Stimulated activated CD4-positive, alpha-beta T cell treated with anti-CD3 and anti-CD28 coated beads, Interleukin-4, amount 100 ng/mL, for 4 hours (primary cell): ENCODE measurements around the gene DEFB115.
"Not testable (repeated sequence)": the region's sequence is repeated elsewhere in the genome, so short reads cannot be mapped to it uniquely, and the experiment has no call there.

ENCODE experiments used
- DNase-seq, 2 experiments: peaks; one replicate each; pipeline ENCODE4 v3.0.0-alpha.2; 2020

DEFB115 gene

GRCh38 chr20:31257364-31257763 is at the start of gene DEFB115:
TSS of gene DEFB115 (plus strand) at chr20:31257664. CDS start at chr20:31257664, 0 bp downstream.
- no peak for DNase-seq

GRCh38 chr20:31236953-31237352 is 20.5 kb upstream of the DEFB115 start:
- no peak for DNase-seq

- no peak for DNase-seq
Observed at GRCh38 chr20:31237763-31238162, 19.7 kb upstream of the DEFB115 start.

GRCh38 chr20:31239139-31239538 is 18.3 kb upstream of the DEFB115 start:
- DNase-seq = no peak

- no peak for DNase-seq
Observed at GRCh38 chr20:31256959-31257358, 505 bp upstream of the DEFB115 start.

- no peak for DNase-seq
Observed at GRCh38 chr20:31260326-31260932, 3.0 kb downstream of the DEFB115 start.

GRCh38 chr20:31274441-31274840 is 17.0 kb downstream of the DEFB115 start:
- no peak for DNase-seq

- DNase-seq = no peak
Observed at GRCh38 chr20:31278178-31278577, 20.7 kb downstream of the DEFB115 start.

- not testable (repeated sequence) for DNase-seq
Observed at GRCh38 chr20:31284964-31285363, 27.5 kb downstream of the DEFB115 start.

- DNase-seq = no peak
Observed at GRCh38 chr20:31308535-31309162, 51.2 kb downstream of the DEFB115 start, which contains the start of gene DEFB116. TSS of gene DEFB116 (minus strand) at chr20:31308585. CDS start at chr20:31308585, 0 bp downstream.
